Stimulated activated CD8-positive, alpha-beta memory T cell treated with anti-CD3 and anti-CD28 coated beads, Interleukin-12 subunit alpha, Interleukin-12 subunit beta, amount 100 ng/mL, for 24 hours (primary cell): ENCODE results near the gene LUZP2.

ENCODE experiments used
- DNase-seq: peaks from one replicate; pipeline ENCODE4 v3.0.0-alpha.2; 2020; ENCODE audit errors: extremely low read depth

LUZP2 gene

GRCh38 chr11:24716403-24716802 lies 219.6 kb downstream of the LUZP2 start:
- DNase-seq: no peak

- DNase-seq: no peak
Measured at GRCh38 chr11:24723231-24723630, 226.4 kb downstream of the LUZP2 start.

GRCh38 chr11:24731554-24731953 lies 234.7 kb downstream of the LUZP2 start:
- DNase-seq: no peak

- no peak for DNase-seq
Measured at GRCh38 chr11:24734742-24735237, 237.9 kb downstream of the LUZP2 start.

GRCh38 chr11:24738972-24739371 lies 242.1 kb downstream of the LUZP2 start:
- DNase-seq: no peak

- DNase-seq: no peak
Measured at GRCh38 chr11:24739637-24740036, 242.8 kb downstream of the LUZP2 start.

GRCh38 chr11:24747275-24748251 lies 250.7 kb downstream of the LUZP2 start:
- DNase-seq: no peak

- DNase-seq: no peak
Measured at GRCh38 chr11:24748261-24748660, 251.4 kb downstream of the LUZP2 start.

GRCh38 chr11:24754406-24754805 lies 257.6 kb downstream of the LUZP2 start:
- no peak for DNase-seq

GRCh38 chr11:24755260-24755839 lies 258.5 kb downstream of the LUZP2 start:
- no peak for DNase-seq

GRCh38 chr11:24759742-24760141 lies 262.9 kb downstream of the LUZP2 start:
- no peak for DNase-seq

- no peak for DNase-seq
Measured at GRCh38 chr11:24760681-24761080, 263.8 kb downstream of the LUZP2 start.

GRCh38 chr11:24762076-24762475 lies 265.2 kb downstream of the LUZP2 start:
- no peak for DNase-seq

GRCh38 chr11:24767411-24767810 lies 270.6 kb downstream of the LUZP2 start:
- DNase-seq: no peak

- no peak for DNase-seq
Measured at GRCh38 chr11:24773322-24773721, 276.5 kb downstream of the LUZP2 start.

GRCh38 chr11:24779791-24780190 lies 282.9 kb downstream of the LUZP2 start:
- no peak for DNase-seq

GRCh38 chr11:24781288-24781687 lies 284.4 kb downstream of the LUZP2 start:
- DNase-seq: no peak

GRCh38 chr11:24793479-24793878 lies 296.6 kb downstream of the LUZP2 start:
- no peak for DNase-seq

- DNase-seq: no peak
Measured at GRCh38 chr11:24794064-24794463, 297.2 kb downstream of the LUZP2 start.

- DNase-seq: no peak
Measured at GRCh38 chr11:24805671-24806070, 308.8 kb downstream of the LUZP2 start.

- DNase-seq: no peak
Measured at GRCh38 chr11:24808173-24808572, 311.3 kb downstream of the LUZP2 start.

- DNase-seq: no peak
Measured at GRCh38 chr11:24819006-24819405, 322.2 kb downstream of the LUZP2 start.

GRCh38 chr11:24819863-24820434 lies 323.1 kb downstream of the LUZP2 start:
- DNase-seq: no peak
